Amniotic stem cell (primary cell): ENCODE results near the gene RPL36A.

Experiments used
- DNase-seq: peaks from one replicate; lab custom pipeline; 2025; lab: John Stamatoyannopoulos, UW

The RPL36A gene

DNA sequence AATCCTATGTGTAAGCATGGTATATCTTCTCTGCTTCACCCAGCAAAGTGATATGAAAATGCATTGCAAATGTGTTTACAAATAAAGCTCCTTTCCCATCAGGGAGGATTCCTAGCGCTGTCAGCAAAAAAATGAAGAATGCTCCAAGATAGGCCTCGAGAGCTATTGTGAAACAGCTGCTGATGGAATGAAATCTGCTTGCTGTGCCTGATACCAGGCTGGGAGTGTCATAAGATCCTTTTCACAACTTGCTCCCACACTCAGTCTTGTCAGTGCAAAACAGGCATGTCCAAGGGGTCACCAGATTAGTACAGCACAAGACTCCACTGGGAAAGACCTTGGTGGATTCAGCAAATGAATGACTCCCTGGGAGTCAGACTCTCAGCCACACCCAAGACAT lies 51.3 kb downstream of the RPL36A start:
- no peak for DNase-seq
